ENCODE results near the gene SORCS2. TPM values are rescaled to one million over a fixed set of nuclear protein-coding genes. Genes with fewer than 3 reads are reported as not detected.

SORCS2 gene
- total RNA-seq, 1 donor from 2014 or later, result 3.0 TPM

DNA sequence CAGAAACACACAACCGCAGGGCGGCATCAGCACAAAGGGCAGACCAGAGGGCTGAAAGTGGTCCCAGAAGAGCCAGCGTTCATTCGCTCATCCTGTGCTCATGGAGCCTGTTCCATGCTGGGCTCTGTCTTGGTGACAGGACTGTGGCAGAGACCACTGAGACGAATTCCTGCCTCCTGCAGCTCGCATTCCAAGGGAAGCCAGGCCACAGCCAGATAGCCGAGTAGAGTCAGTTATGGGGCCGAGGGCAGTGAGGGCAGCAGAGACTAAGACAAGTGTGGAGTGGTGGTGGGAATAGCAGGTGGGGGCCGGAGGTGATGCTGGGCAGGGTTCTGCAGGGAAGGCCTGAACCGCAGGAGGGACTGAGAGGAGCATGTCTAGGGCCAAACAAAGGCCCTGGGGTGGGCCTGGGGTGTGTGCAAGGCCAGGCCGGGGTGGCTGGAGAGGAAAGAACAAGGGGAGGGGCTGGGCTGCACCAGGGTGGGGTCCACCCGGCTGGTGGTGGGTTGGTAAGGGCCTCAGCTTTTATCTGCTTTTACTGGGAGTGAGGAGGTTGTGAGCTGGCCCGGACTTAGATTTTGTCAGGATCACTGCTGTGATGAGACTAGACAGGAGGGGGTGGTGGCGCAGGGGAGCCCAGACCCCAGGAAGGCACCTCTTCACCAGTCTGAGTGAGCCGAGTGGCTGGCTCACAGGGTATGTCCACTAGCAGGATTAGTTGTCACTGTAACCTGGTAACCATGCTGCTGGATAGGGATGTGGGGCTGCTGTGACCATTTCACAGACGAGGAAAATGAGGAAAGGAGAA is 236.1 kb downstream of the SORCS2 start:
- H3K27ac Mint-ChIP-seq (ENCODE audit: unreplicated experiment), result no peak overlapping the region
- H3K36me3 Mint-ChIP-seq (ENCODE audit: unreplicated experiment), result no peaks in the 10 kb centered on the region
- no peak overlapping the region for H3K4me3 Mint-ChIP-seq (ENCODE audit: unreplicated experiment)
- H3K9me3 Mint-ChIP-seq (ENCODE audit: unreplicated experiment), result no peaks in the 10 kb centered on the region
- DNase-seq (ENCODE audit: extremely low spot score, unreplicated experiment), result peak; percentile 73
- TF ChIP-seq, protein P1, sequence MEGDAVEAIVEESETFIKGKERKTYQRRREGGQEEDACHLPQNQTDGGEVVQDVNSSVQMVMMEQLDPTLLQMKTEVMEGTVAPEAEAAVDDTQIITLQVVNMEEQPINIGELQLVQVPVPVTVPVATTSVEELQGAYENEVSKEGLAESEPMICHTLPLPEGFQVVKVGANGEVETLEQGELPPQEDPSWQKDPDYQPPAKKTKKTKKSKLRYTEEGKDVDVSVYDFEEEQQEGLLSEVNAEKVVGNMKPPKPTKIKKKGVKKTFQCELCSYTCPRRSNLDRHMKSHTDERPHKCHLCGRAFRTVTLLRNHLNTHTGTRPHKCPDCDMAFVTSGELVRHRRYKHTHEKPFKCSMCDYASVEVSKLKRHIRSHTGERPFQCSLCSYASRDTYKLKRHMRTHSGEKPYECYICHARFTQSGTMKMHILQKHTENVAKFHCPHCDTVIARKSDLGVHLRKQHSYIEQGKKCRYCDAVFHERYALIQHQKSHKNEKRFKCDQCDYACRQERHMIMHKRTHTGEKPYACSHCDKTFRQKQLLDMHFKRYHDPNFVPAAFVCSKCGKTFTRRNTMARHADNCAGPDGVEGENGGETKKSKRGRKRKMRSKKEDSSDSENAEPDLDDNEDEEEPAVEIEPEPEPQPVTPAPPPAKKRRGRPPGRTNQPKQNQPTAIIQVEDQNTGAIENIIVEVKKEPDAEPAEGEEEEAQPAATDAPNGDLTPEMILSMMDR (IDR thresholded peaks at IDR 0.05), result no peak
- no peaks in the 10 kb centered on the region for H3K27me3 Mint-ChIP-seq (ENCODE audit: unreplicated experiment)
- H3K4me1 Mint-ChIP-seq (ENCODE audit: unreplicated experiment), result no peaks in the 10 kb centered on the region

DNA sequence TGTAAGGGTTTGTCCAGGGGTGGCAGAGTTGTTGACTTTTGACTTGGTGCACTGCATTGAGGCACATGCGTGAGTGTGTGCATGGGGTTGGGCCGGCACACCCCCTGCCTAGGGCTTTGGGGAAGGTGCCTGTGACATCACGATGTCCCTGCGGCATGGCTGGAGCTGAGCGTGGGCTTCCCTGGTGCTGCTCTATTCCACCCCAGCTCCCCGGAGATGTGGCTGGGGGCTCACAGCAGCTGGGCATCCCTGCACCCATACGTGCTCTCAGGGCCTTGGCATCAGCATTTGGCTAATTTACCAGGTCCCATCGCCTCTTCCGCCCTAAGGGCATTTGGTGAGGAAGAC is 236.7 kb downstream of the SORCS2 start:
- Mint-ChIP-seq H3K4me3 (ENCODE audit: unreplicated experiment) (no peak overlapping the region), H3K9me3 (ENCODE audit: unreplicated experiment) (no peaks in the 10 kb centered on the region), H3K4me1 (ENCODE audit: unreplicated experiment) (no peaks in the 10 kb centered on the region), H3K27me3 (ENCODE audit: unreplicated experiment) (no peaks in the 10 kb centered on the region), H3K27ac (ENCODE audit: unreplicated experiment) (no peak overlapping the region), H3K36me3 (ENCODE audit: unreplicated experiment) (no peaks in the 10 kb centered on the region)
- TF ChIP-seq, protein P1 (IDR thresholded peaks at IDR 0.05), result no peak
- DNase-seq (ENCODE audit: extremely low spot score, unreplicated experiment), result peak; percentile 63

DNA sequence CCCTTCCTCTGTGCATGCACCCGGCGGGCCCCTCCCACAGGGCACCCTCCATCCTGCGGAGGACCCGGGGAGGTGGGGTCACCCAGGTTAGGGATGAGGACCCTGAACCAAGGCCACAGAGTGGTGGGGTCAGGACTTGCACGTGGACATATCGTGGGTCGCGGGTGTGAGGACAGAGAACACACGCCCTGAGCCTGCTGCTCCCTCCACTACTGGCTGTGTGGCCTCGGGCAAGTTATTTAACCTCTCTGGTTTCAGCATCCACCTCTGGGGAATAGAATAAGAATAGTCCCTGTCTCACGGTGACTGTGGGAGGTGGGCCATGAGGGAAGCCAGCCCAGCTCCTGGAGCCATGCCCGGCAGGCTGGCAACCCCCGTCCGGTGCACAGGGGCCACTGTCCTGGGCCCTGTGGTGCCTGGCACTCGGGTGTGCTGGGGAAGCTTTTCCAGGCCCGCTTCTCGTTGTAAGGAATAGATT is 237.3 kb downstream of the SORCS2 start:
- Mint-ChIP-seq H3K4me1 (ENCODE audit: unreplicated experiment) (no peaks in the 10 kb centered on the region), H3K4me3 (ENCODE audit: unreplicated experiment) (no peak overlapping the region), H3K9me3 (ENCODE audit: unreplicated experiment) (no peaks in the 10 kb centered on the region), H3K27me3 (ENCODE audit: unreplicated experiment) (no peaks in the 10 kb centered on the region), H3K27ac (ENCODE audit: unreplicated experiment) (no peak overlapping the region), H3K36me3 (ENCODE audit: unreplicated experiment) (no peaks in the 10 kb centered on the region)
- no peak for DNase-seq (ENCODE audit: extremely low spot score, unreplicated experiment)
- TF ChIP-seq, protein P1 (IDR thresholded peaks at IDR 0.05), result no peak

DNA sequence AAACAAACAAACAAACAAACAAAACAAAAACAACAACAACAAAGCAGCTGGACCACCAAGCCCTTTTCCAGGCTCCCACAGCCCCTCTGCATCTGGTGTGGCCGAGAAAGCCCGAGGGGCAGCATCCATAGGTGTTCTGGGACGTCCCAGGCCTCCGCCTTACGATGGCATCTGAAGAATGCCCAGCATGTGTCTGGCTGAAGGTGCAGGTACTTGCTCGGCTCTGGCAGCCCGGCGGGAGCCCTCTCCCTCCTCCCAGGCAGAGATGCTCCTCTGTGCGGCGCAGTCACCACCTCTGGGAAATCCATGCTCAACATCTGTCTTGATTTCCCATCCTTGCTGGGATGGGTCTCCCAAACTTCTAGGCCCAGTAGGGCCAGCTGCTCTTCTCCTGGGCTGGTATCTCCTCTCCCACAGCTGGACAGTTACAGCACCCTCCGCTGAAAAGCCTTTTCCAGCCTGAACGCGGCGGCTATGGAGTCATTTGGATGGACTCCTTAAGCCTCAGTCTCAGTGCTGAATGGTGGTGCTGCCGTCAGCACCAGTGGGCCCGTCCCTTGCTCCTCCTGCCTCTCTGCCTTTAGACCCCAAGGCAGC is 238.1 kb downstream of the SORCS2 start:
- no peaks in the 10 kb centered on the region for H3K27me3 Mint-ChIP-seq (ENCODE audit: unreplicated experiment)
- no peak overlapping the region for H3K4me3 Mint-ChIP-seq (ENCODE audit: unreplicated experiment)
- H3K4me1 Mint-ChIP-seq (ENCODE audit: unreplicated experiment), result no peaks in the 10 kb centered on the region
- no peak overlapping the region for H3K27ac Mint-ChIP-seq (ENCODE audit: unreplicated experiment)
- H3K36me3 Mint-ChIP-seq (ENCODE audit: unreplicated experiment), result no peaks in the 10 kb centered on the region
- DNase-seq (ENCODE audit: extremely low spot score, unreplicated experiment), result no peak
- no peaks in the 10 kb centered on the region for H3K9me3 Mint-ChIP-seq (ENCODE audit: unreplicated experiment)
- TF ChIP-seq, protein P1 (IDR thresholded peaks at IDR 0.05), result no peak

DNA sequence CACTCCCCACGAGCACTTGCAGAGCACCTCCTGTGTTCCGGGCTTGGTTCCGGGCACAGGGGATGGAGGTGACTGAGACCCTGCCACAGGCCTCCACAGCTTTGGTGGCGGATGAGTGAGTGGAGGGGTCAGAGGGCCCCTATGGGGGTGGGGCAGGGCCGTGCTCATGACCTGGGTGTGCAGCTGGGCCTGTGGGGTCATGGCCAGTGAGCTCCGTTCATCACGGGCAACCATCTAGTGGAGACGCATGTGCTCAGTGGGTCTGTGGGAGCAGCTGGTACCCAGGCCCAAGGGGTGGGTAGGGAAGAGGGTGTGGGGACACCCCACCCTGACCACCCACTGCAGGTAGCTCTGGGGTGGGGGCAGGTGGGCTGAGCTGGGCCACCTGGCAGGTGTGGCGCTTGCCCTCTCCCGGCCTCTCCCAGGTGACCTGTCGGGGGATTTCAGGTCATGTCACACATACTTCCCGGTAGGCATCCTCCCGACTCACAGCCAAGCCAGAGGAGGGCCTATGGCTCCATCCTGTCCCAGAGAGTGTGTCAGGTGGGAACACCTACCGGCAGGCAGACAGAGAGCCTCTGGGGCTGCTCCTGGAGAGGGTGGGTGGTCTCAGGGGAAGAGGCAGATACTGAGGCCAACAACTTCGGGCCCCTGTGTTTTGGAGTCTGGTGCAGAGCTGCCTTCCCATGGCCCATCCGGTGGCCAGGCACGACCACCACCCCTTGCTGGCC is 238.8 kb downstream of the SORCS2 start:
- Mint-ChIP-seq H3K4me3 (ENCODE audit: unreplicated experiment) (no peak overlapping the region), H3K9me3 (ENCODE audit: unreplicated experiment) (no peaks in the 10 kb centered on the region), H3K36me3 (ENCODE audit: unreplicated experiment) (no peaks in the 10 kb centered on the region), H3K4me1 (ENCODE audit: unreplicated experiment) (no peaks in the 10 kb centered on the region), H3K27me3 (ENCODE audit: unreplicated experiment) (no peaks in the 10 kb centered on the region), H3K27ac (ENCODE audit: unreplicated experiment) (no peak overlapping the region)
- TF ChIP-seq, protein P1 (IDR thresholded peaks at IDR 0.05), result no peak
- DNase-seq (ENCODE audit: extremely low spot score, unreplicated experiment), result no peak
